ACC112 (cell line): ENCODE results near the gene AOPEP.

Experiments
- H2AFZ ChIP-seq: fragments of 200-600 bp; sonication (generic); one replicate; pipeline ENCODE4 v1.6.0; 2017; ENCODE audit warnings: antibody characterized with exemption, low read length; ENCODE audit not compliant: unreplicated experiment
- H3K27ac ChIP-seq: fragments of 200-600 bp; sonication (generic); 2 replicates; pipeline ENCODE4 v1.5.1; 2014; ENCODE audit warnings: low read depth, mild to moderate bottlenecking, antibody characterized with exemption, low read length, moderate library complexity
- H3K27me3 ChIP-seq: fragments of 200-600 bp; sonication (generic); 2 replicates; pipeline ENCODE4 v1.6.1; 2014; ENCODE audit warnings: mild to moderate bottlenecking, antibody characterized with exemption, low read length, moderate library complexity, mixed read lengths; ENCODE audit not compliant: insufficient read depth
- H3K36me3 ChIP-seq: fragments of 200-600 bp; sonication (generic); 2 replicates; pipeline ENCODE4 v1.6.1; 2016; ENCODE audit warnings: mild to moderate bottlenecking, antibody characterized with exemption, low read length, moderate library complexity, mixed read lengths; ENCODE audit not compliant: insufficient read depth
- H3K4me1 ChIP-seq: fragments of 200-600 bp; sonication (generic); one replicate; pipeline ENCODE4 v1.6.1; 2016; ENCODE audit warnings: low read length, mixed read lengths; ENCODE audit not compliant: insufficient read depth, unreplicated experiment, control insufficient read depth
- H3K4me3 ChIP-seq: fragments of 200-600 bp; sonication (generic); 2 replicates; pipeline ENCODE4 v1.5.1; 2014; ENCODE audit warnings: mild to moderate bottlenecking, low read depth, low read length
- H3K79me2 ChIP-seq: fragments of 200-600 bp; sonication (generic); one replicate; pipeline ENCODE4 v1.6.0; 2016; ENCODE audit warnings: low read length; ENCODE audit not compliant: control insufficient read depth, unreplicated experiment, insufficient read depth

AOPEP gene

DNA sequence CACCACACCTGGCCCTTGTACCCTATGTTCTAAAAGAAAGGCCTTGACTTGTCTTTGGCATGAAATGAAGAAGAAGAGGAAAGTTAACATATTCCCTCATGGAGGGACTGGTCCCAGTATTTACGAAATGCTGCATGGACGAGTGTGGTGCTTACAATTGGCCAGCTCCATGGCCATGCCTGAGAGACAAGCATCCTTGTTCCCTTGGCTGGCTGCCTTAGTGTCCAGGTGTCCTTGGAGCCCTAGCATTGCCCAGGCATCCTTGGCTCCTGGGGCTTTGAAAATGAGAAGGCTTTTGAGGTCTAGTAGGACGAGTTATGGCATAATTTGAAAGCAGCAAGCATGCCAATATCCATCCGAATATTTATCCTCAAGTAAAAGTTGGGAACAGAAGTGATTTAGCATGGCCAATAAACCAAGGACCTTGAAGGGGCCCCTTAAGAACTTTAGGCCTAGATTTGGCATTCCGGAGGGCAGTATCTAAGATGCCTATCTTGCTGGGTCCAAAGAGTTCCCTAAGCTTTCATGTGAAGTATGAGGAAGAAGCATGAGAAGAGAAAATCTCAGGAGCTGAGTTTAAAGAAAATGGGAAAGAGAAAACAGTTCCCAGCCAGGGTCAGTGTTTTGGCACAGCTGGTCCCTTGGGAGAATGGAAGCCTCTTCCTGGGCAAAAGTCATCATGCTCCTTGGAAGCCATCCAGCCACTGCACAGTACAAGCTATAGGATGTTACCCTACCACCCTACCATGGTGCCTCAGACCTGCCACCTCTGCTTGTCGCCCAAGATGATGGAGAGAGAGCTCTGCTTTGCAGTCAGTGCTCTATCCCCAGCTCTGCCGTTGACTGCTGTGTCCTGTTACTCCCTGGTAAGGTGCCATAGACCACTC lies 91.0 kb downstream of the AOPEP start:
- Histone ChIP-seq H3K4me3 (no peak overlapping the region), H3K36me3 (no peaks in the 10 kb centered on the region), H3K4me1 (peaks cover 33% of the 10 kb centered on the region), H3K79me2 (no peaks in the 10 kb centered on the region), H3K27me3 (no peaks in the 10 kb centered on the region), H2AFZ (no peak overlapping the region), H3K27ac (no peak overlapping the region)

DNA sequence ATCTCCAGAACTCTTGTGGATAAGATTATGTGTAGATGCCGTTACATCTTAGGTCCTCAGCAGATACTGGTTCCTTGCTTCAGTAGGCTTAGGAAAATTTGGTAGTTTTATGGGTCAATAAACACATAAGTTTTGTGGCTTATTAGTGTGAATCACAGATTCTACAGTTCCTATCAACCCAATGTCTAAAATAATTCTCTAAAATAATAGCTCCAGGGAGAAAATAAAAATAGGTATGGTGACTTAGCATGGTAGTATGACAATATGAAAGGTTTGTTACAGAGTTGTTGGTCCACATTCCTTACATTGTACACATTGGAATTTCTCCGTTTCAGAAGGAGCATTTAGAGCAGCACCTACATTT lies 91.7 kb downstream of the AOPEP start:
- H2AFZ ChIP-seq = no peak overlapping the region
- H3K4me1 ChIP-seq = peaks cover 29% of the 10 kb centered on the region
- no peaks in the 10 kb centered on the region for H3K36me3 ChIP-seq
- no peaks in the 10 kb centered on the region for H3K27me3 ChIP-seq
- H3K4me3 ChIP-seq = no peak overlapping the region
- no peaks in the 10 kb centered on the region for H3K79me2 ChIP-seq
- H3K27ac ChIP-seq = no peak overlapping the region

DNA sequence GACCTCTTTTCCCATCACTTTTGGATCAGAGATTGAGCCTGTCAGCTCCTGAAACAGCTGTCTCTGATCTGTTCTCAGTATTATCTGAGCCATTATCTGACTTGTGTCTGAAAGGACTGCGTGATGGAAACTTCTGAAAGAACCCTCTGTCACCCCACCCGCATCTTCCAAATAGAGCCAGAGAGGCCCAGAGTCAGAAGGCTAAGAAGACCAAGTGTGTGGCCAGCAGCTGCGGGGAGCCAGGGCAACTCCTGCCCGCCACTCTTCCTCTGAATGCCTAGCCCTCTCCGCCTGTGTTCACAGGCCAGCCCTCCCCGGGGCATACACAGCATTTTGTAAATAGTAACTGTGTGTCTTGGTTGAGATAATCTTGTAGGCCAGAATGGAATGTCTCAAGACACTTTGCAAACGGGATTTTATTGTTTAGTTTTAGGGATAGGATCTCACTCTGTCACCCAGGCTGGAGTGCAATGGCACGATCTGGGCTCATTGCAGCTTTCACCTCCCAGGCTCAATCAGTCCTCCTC lies 92.7 kb downstream of the AOPEP start:
- Histone ChIP-seq H2AFZ (no peak overlapping the region), H3K79me2 (no peaks in the 10 kb centered on the region), H3K27me3 (no peaks in the 10 kb centered on the region), H3K4me1 (peaks cover 23% of the 10 kb centered on the region), H3K27ac (no peak overlapping the region), H3K36me3 (no peaks in the 10 kb centered on the region), H3K4me3 (no peak overlapping the region)

DNA sequence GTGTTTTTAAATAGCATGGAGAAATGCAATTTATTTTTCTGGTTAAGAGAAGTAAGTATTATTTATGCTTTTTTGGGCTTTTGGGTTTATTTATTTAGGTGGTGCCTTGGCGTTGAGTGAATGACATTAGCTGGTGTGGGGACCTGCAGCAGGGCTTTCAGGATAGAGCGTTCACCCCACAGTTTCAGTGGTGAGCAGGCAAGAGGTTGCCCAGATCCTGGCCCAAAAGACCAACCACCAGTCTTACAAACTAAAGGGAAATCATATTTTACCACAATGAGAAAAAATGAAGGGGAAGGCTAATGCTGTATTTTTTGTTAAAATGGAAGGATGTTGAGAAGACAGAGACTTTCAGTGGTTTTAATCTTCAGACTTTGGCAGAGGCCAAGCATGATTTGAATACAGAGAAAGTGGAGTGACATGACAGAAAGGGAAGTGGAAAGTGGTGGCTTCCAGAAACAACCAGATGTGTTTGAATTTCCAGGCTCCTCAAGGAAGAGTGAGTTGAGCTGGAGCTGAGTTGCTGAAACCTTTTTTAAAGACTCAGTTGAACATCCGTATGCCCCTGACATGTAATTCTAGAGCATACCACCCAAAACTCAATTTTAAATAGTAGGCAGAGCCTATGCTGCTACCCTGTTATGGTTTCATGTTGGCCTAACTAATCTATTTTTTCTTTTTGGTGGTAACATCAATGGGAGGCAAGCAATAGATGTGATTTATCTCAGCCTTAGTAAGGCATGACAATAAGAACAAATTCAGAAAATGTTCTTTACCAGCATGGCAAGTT lies 94.8 kb downstream of the AOPEP start:
- no peak overlapping the region for H3K27ac ChIP-seq
- H3K4me3 ChIP-seq = no peak overlapping the region
- no peaks in the 10 kb centered on the region for H3K27me3 ChIP-seq
- no peaks in the 10 kb centered on the region for H3K36me3 ChIP-seq
- H3K79me2 ChIP-seq = no peaks in the 10 kb centered on the region
- no peak overlapping the region for H2AFZ ChIP-seq
- H3K4me1 ChIP-seq = peaks cover 23% of the 10 kb centered on the region

DNA sequence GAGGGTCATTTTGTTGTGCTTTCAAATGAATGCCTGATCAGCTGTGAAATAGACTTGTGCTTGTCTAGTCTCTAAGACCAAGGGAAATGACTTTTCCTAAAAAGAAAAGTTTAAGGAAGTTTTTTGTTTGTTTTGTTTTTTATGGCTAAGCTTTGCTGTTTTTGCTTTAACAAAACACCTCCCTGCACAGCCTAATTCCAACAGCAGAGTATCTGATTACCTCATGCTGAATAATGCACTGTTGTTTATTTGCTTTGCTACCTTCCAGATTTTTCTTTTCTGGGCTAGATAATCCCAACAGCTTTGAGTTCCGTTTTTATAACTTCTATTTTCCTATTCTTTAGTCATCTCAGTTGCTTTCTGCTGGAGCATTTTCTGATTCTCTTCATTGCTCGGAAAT lies 95.8 kb downstream of the AOPEP start:
- Histone ChIP-seq H3K27me3 (no peaks in the 10 kb centered on the region), H2AFZ (no peak overlapping the region), H3K79me2 (no peaks in the 10 kb centered on the region), H3K36me3 (no peaks in the 10 kb centered on the region; the same call in 1 of the 2 replicates), H3K4me3 (no peak overlapping the region), H3K4me1 (peaks cover 22% of the 10 kb centered on the region), H3K27ac (no peak overlapping the region)

DNA sequence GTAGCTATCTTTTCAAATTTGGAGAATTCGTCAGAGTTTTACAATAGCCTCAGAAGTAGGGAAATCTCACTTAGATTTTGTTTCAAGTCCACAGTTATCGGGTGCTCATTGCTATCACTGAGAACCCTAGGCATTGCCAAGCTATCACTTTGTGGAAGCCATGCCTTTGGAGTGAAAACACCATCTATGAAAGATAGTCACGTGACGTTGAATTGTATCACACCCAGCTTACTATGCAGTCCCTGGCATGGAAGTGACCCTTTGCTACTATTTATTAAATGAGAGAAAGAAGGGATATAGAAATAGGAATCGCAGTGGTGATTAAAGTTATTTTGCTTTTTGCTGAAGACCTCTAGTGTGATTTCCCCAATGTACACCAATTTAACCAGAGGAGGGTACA lies 97.2 kb downstream of the AOPEP start:
- no peaks in the 10 kb centered on the region for H3K27me3 ChIP-seq
- no peak overlapping the region for H3K27ac ChIP-seq
- peaks cover 18% of the 10 kb centered on the region for H3K4me1 ChIP-seq
- H3K4me3 ChIP-seq = no peak overlapping the region
- no peaks in the 10 kb centered on the region for H3K79me2 ChIP-seq
- H3K36me3 ChIP-seq = no peaks in the 10 kb centered on the region; the same call in 1 of the 2 replicates
- no peak overlapping the region for H2AFZ ChIP-seq

DNA sequence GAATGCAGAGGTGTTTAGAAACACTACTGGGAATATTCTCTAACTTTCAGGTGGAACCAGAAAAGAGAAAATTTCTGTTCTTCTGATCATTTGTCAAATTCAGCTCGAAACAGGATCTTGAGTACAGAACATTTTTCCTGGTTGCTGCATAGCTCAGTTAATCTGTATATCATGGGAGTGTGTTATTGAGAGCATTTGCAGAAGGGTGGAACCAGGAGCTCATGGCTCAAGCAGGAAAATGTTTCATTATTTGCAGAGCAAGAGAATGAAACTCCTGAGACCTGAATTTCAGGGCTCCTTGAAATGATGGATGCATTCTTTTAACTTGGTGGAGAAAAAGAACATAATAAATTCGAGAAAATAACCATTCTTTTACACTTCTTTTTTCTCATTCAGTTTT lies 97.9 kb downstream of the AOPEP start:
- Histone ChIP-seq H3K36me3 (no peaks in the 10 kb centered on the region; the same call in 1 of the 2 replicates), H3K79me2 (no peaks in the 10 kb centered on the region), H3K4me1 (peaks cover 18% of the 10 kb centered on the region), H3K27ac (no peak overlapping the region), H2AFZ (no peak overlapping the region), H3K27me3 (no peaks in the 10 kb centered on the region), H3K4me3 (no peak overlapping the region)

DNA sequence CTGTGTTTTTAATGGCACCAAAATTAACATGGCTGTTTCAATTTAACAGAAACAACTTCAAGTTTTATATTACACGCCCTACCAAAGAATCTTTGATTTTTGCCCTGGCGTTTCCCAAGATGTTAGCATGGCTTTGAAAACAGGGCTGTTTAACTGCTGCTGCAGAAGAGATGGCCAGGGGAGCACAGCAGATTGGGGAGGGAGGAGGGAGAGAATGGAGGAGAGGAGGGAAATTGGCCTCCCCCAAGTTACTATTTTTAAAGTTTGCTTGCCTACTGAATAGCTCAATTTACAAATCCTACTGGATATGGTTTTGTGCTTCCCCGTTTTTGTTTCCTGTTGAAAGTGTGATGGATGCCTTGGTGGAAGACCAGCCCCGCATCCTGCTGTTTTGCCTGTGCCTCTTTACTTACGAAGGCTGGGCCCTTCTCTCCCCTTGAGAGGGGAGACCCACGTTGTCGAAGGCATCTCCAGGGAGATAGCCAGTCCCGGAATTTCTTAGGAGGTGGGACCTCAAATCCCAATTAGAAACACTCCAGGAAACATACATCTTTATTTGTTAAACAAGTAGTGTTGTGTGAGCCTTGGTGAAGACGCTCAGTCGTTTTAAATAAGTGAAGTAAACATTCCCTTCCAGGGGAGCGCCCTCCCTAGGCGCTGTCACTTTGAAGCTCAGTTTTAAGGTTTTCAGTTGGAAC lies 98.6 kb downstream of the AOPEP start:
- peaks cover 18% of the 10 kb centered on the region for H3K4me1 ChIP-seq
- no peak overlapping the region for H3K27ac ChIP-seq
- H3K36me3 ChIP-seq = no peaks in the 10 kb centered on the region; the same call in 1 of the 2 replicates
- no peaks in the 10 kb centered on the region for H3K27me3 ChIP-seq
- no peak overlapping the region for H3K4me3 ChIP-seq
- no peaks in the 10 kb centered on the region for H3K79me2 ChIP-seq
- H2AFZ ChIP-seq = no peak overlapping the region

DNA sequence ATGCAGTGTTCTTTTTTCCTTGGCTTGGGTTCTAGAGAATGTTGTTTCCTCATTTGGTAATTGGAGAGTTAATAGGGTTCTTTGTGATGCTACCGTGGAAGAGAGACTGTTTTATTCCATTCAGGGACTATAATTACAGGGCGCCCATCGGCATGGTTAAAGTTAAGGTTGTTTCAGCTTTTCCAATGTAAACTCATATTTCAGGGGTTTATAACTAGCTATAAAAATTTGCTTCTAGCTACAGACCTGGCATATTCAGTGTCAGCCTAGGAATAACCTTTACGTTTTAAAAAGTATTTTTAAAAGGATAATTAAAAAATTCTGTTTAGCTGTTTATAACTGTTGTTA lies 99.1 kb downstream of the AOPEP start:
- no peaks in the 10 kb centered on the region; the same call in 1 of the 2 replicates for H3K36me3 ChIP-seq
- H3K4me3 ChIP-seq = no peak overlapping the region
- H3K79me2 ChIP-seq = no peaks in the 10 kb centered on the region
- no peak overlapping the region for H2AFZ ChIP-seq
- H3K27ac ChIP-seq = no peak overlapping the region
- peaks cover 18% of the 10 kb centered on the region for H3K4me1 ChIP-seq
- H3K27me3 ChIP-seq = no peaks in the 10 kb centered on the region

DNA sequence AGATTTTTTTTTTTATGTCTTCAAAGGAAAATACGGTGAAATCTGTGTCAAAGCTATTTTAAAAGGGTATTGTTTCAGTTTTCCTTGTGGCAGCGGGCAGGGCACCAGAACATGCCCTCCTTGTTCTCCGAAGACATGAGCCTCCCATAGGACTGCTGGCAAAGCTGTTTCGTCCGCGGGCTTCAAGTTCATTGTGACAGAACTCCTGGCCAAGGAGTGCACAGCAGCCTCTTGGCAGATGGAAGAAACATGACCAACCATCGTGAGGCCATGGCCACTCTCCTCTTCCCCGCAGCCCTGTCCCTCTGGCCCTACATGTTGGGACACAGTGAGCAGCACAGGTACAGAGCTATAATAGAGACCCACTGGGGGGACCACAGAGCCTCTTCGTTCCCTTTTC lies 99.5 kb downstream of the AOPEP start:
- H3K4me1 ChIP-seq = peaks cover 18% of the 10 kb centered on the region
- no peak overlapping the region for H3K4me3 ChIP-seq
- H3K79me2 ChIP-seq = no peaks in the 10 kb centered on the region
- H3K27ac ChIP-seq = no peak overlapping the region
- no peaks in the 10 kb centered on the region; the same call in 1 of the 2 replicates for H3K36me3 ChIP-seq
- no peak overlapping the region for H2AFZ ChIP-seq
- H3K27me3 ChIP-seq = no peaks in the 10 kb centered on the region
